Astrocyte of the spinal cord (primary cell): ENCODE data around the gene AIFM3.
A peak's percentile ranks its signal among the peaks of the same experiment; 100 is the strongest.
"Not testable (repeated sequence)": the region's sequence is repeated elsewhere in the genome, so short reads cannot be mapped to it uniquely, and the experiment has no call there.

Source experiments
- DNase-seq: peaks from one replicate; pipeline ENCODE4 v3.0.0; 2011; ENCODE audit warnings: low read depth, low spot score
- H3K4me3 ChIP-seq: 2 replicates; pipeline ENCODE4 v1.5.1; 2011; ENCODE audit warnings: low read depth, mild to moderate bottlenecking, low read length, moderate library complexity
- CTCF ChIP-seq: IDR thresholded peaks from 2 replicates; pipeline ENCODE4 v1.5.1; 2012; ENCODE audit warnings: low read depth, mild to moderate bottlenecking, low read length, inconsistent platforms
- in situ Hi-C: cut with HindIII; loops from 2 replicates; pipeline ENCODE4 v1.10.0; 2017; ENCODE audit warnings: low sequenced_read_pairs

AIFM3 gene

GRCh38 chr22:21000987-21001600, 34.0 kb downstream of the AIFM3 start:
- in situ Hi-C loops, result no loop called here
- H3K4me3 ChIP-seq, result peak overlapping the region; percentile 75
- no peak for TF ChIP-seq CTCF
- DNase-seq, result no peak

GRCh38 chr22:21001601-21002325, 34.7 kb downstream of the AIFM3 start, which contains the start of gene THAP7:
Gene THAP7, minus strand, starts transcription at chr22:21002118. Its CDS starts 207 bp downstream, at chr22:21001911.
- no peak for TF ChIP-seq CTCF
- peak; percentile 96 for DNase-seq
- in situ Hi-C loops, result no loop called here
- H3K4me3 ChIP-seq, result peak within 1 kb of the TSS; percentile 75

GRCh38 chr22:21003782-21004181, 36.7 kb downstream of the AIFM3 start:
- no peak for DNase-seq
- TF ChIP-seq CTCF, result no peak
- in situ Hi-C loops, result no loop called here
- no peak overlapping the region for H3K4me3 ChIP-seq

- H3K4me3 ChIP-seq, in situ Hi-C loops, DNase-seq: not testable (repeated sequence)
These were observed 42.2 kb downstream of the AIFM3 start for GRCh38 chr22:21009208-21009607.

GRCh38 chr22:21009638-21010425, 42.8 kb downstream of the AIFM3 start:
- no peak for TF ChIP-seq CTCF
- in situ Hi-C loops, result no loop called here
- H3K4me3 ChIP-seq, result no peak overlapping the region
- DNase-seq, result peak; percentile 51

GRCh38 chr22:21010426-21011113, 43.5 kb downstream of the AIFM3 start:
- in situ Hi-C loops, result no loop called here
- TF ChIP-seq CTCF, result no peak
- DNase-seq, result no peak

More at GRCh38 chr22:21010426-21011113, 43.5 kb downstream of the AIFM3 start:
- no peak overlapping the region for H3K4me3 ChIP-seq
